ENCODE data around the gene NOVA2.

The NOVA2 gene

GRCh38 chr19:45973553-45974338 is at the start of gene NOVA2:
NOVA2 (minus strand) TSS chr19:45973865; CDS start chr19:45973351, 514 bp downstream.
- DNase-seq = peak; percentile 56 to 74 (median 59)

DNA sequence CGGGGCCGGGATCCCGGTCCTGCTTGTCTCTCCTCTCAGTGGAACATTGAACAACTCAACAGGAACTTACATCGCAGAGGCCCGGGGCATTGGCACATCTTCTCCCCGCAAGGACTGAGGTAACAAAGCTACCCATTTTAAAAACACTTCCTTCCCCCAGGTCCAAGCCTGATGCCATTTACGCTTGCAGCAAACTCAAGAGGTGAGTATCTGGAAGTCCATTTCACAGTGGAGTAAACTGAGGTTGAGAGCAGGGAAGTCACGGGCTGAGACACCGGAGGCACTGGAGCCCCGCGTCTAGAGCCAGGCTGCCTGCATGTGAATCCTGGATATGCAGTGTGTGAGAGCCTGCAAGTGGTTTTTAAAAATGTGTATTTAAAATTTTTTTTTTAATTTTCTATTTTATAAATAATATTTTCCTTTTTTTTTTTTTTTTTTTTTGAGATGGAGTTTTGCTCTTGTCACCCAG is 49.7 kb upstream of the NOVA2 start:
- DNase-seq = no peak

- no peak for DNase-seq
These were observed 49.0 kb upstream of the NOVA2 start, which contains the start of gene PGLYRP1 for GRCh38 chr19:46022431-46023310. PGLYRP1 (minus strand) TSS chr19:46023053; CDS start chr19:46023021, 32 bp downstream.

- DNase-seq = no peak
These were observed 48.4 kb upstream of the NOVA2 start for GRCh38 chr19:46022061-46022430.

DNA sequence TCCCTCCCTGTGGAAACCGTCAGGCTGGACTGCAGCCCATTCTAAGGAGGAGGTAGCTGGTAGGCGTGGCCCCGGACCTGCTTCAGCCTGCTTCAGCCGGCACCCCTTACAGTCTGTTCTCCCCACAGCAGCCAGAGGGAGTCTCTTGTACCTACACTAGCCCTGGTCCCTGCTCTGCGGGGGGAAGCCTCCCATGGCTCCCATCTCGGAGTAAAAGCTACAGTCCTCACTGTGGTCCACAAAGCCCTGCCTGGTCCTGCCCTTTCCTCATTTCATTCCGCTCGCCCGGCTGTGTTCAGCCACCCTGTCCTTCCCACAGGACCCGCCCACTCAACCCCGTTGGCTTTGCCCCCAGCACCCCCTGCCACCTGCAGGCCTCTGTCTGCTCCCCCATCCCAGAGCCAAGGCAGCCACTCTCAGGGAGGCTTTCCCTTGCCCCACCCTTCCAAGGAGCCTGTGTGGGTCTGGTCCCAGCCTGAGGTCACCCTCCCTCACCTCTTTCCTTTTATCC is 47.9 kb upstream of the NOVA2 start:
- DNase-seq = no peak

DNA sequence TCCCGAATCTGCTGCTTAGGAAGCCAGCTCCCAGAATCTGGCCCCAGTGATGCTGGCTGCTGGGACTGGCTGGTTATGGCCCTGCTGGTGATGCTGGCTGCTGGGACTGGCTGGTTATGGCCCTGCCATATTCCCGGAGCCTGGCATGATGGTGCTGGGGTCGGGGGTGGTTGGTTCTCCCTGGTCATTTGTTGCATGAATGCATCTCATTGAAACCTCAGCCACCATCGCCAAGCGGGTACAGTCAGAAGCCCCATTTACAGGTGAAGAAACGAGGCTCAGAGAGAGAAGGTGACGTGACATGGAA is 47.1 kb upstream of the NOVA2 start:
- no peak for DNase-seq

DNA sequence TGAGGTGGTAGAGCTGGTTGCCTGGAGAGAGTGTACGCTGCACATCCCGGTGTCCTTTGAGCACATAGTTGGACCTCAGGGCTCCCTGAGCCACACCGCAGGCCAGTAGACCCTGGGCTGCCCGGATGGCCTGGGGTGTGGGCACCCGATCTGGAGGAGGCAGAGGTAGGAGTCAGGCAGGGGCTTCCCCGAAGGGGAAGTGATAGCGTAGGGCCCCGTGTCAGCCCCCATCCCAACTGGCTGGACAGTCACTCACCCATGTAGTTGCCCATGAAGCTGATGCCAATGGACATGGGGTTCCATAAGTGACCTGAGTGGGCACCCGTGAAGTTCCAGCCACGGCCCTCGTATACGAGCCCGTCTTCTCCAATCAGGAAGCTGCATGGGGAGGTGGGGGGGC is 45.6 kb upstream of the NOVA2 start:
- DNase-seq = no peak

DNA sequence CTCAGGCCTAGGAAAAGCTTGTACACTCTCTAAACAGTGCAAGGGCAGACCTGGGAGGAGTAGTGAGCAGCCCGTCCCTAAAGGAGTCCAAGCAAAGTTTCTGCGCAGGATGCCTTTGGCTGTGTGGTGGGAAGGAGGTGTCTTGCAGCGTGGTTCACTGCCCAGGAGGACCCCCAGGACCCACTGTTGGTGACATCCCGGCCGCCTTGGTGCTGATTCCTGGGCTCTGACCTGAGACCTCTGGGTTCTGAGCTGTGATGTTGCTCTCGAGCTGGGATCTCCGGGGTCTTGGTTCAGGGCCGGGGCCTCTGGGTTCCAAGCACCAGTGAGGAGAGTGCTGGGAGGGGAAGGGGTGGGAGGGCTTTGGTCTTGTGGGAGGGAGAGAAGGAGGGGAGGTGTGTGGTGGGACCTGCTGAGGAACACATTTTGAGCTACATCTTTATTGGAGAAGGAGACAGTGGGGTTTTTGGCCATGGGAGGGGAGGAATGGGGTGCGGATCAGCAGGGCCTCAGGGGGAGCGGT is 45.1 kb upstream of the NOVA2 start:
- no peak for DNase-seq

- no peak for DNase-seq
These were observed 44.4 kb upstream of the NOVA2 start for GRCh38 chr19:46017874-46018675.

GRCh38 chr19:46017095-46017429 is 43.4 kb upstream of the NOVA2 start:
- DNase-seq = no peak

DNA sequence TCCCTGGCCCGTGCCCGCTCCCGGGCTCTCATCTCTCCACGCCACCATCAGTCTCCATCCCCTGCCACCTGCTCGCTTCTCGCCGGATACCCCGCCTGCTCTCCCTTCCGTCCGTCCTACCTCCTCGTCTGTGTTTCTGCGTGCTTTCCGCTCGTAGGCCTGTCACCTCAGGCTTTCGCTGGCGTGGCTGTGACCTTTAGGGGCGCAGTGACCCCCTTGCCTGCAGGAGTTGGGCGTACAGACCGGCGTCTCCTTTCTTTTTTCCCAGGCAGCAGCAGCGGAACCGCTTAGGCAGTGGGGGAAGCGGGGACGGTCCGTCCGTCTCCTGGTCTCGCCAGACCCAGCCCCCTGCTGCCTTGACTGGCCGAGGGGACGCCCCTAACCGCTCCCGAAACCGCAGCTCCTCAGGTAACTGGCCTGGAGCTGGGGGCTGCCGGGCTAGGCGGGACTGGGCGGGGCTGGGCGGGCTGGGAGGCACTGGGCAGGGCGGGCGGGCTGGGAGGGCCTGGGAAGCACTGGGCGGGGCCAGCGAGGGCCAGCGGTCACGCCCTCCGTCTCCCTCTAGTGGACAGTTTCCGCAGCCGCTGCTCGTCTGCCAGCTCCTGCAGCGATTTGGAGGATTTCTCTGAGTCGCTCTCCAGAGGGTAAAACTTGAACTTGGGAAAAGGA is 42.9 kb upstream of the NOVA2 start:
- DNase-seq = peak; percentile 84 to 94 (median 92)

GRCh38 chr19:46015687-46016425 is 42.2 kb upstream of the NOVA2 start:
- DNase-seq = peak in 1 of 3 donors; percentile 35

- DNase-seq = peak; percentile 57 to 82 (median 64)
These were observed 41.4 kb upstream of the NOVA2 start for GRCh38 chr19:46014941-46015686.

DNA sequence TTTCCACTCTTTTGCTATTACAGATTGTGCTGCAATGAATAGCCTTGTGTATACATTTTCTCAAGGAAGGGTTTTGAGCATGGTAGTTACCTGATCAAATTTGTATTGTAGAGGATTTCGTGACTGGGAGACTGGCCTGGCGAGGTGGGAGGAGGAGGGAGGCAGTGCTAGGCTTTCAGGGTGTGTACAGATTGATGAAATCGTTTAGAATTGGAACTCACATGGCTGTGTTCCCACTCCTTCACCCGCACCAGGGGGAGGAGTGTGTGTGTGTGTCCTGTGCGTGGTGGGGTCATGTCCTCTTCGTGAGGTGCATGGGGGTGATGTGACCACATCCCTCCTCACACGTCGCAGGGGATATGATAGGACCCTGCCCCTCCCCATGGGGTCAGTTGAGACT is 40.9 kb upstream of the NOVA2 start:
- peak in 2 of 3 donors; percentile 23 for DNase-seq

DNA sequence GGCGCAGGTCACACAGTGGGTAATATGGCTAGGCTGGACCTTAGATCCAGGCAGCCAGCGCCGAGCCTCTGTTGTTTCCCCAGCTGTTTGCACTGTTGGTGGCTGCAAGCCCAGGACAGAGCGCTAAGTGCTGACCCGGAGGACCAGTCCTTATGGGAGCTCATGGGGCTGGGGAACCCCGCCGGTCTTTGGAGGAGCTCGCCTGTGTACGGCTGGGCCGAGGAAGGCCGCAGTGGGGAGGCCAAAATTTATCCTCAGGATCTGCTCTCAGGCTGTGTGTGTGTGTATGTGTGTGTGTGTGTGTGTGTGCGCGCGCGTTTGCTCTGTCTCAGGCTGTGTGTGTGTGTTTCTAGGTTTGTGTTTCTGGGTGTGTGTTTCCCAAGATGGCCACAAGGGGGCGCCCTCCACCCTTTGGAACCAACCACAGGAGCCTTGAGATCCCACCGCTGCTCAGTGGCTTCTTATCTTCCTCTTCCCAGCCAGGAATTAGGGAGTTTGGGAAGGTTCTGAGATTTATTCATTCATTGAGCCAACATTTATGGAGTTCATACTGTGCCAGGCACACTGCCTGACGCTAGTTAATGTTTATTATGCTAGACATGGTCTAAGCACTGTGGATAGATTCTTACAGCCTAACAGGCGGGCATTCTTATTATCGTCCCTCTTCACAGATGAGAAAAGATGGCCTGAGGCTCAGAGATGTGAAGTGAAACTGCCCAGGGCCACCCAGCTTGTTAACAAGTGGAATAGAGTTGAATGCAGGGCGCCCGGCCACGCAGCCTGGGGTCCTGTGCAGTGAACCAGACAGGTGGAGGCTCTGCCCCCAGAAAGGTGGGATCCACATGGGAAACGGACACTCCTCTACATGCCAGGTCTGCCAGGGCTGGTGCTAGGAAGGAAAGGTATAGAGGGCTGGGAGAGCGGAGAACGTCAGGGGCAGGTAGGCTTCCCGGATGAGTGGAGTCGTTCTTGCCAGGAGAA is 36.2 kb upstream of the NOVA2 start:
- DNase-seq = peak; percentile 57 to 80 (median 71)

GRCh38 chr19:46006411-46006810 is 32.7 kb upstream of the NOVA2 start:
- DNase-seq = no peak

DNA sequence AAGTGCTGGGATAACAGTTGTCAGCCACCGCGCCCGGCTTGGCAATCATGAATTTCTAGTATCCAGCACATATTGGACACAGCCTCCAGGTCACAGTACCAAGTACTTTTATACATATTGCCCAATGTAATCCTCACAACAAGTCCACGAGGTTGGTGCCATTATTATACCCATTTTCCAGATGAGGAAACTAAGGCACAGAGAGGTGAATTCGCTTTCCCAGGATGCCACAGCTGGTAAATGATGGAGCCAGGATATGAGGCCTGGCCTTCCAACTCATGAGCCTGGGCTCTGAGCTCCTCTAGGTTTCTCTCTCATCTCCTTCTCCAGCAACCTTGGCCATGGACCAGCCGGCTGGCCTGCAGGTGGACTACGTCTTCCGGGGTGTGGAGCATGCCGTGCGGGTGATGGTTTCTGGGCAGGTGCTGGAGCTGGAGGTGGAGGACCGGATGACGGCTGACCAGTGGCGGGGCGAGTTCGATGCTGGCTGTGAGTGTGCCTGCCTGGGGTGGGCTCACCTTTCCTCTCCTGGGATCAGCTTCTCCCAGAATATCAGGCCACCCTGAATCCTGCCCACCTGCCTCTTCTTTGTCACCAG is 29.1 kb upstream of the NOVA2 start:
- no peak for DNase-seq

- no peak for DNase-seq
These were observed 27.0 kb upstream of the NOVA2 start for GRCh38 chr19:46000491-46001246.

Data from suppressor macrophage treated with lipopolysaccharide for 1 hour (primary cell).